Stomach (tissue), 9 donors: Measurements from ENCODE around the gene CAMSAP1. TPM values are rescaled to one million over a fixed set of nuclear protein-coding genes. Genes with fewer than 3 reads are reported as not detected.

Experiments
- DNase-seq, 2 donors: peaks; one replicate each; pipeline versions ENCODE4 v3.0.0 to v3.0.0-alpha.2; 2013 to 2019
- H3K27ac ChIP-seq, 5 donors: fragments of 200-600 bp in 4 of 5; sonication (generic) in 4 of 5; one replicate each; pipeline ENCODE4 v1.5.1; 2013 to 2019; ENCODE audit warnings: mild to moderate bottlenecking in 1 of 5, moderate library complexity in 1 of 5
- H3K27me3 ChIP-seq, 3 donors: fragments of 200-600 bp; sonication (generic); one replicate each; pipeline ENCODE4 v1.5.1; 2017 to 2019; ENCODE audit warnings: mixed run types in 1 of 3
- H3K36me3 ChIP-seq, 4 donors: fragments of 200-600 bp; sonication (generic); 1 replicate in 3 of 4; 2 replicates in 1 of 4; pipeline ENCODE4 v1.5.1; 2016 to 2019
- H3K4me1 ChIP-seq, 4 donors: fragments of 200-600 bp; sonication (generic); one replicate each; pipeline ENCODE4 v1.5.1; 2016 to 2019
- H3K4me3 ChIP-seq, 4 donors: fragments of 200-600 bp; sonication (generic) in 3 of 4; one replicate each; pipeline ENCODE4 v1.5.1; 2016 to 2019; ENCODE audit warnings: mild to moderate bottlenecking in 1 of 4
- H3K9me3 ChIP-seq, 4 donors: fragments of 200-600 bp; sonication (generic); one replicate each; pipeline ENCODE4 v1.5.1; 2016 to 2019
- CTCF ChIP-seq, 7 experiments: fragments of 450-650 bp in 4 of 7; fragments of 200-600 bp in 3 of 7; sonication (generic) in 3 of 7; IDR thresholded peaks; one replicate each; pipeline ENCODE4 v1.5.1; 2016 to 2019; ENCODE audit warnings: antibody characterized with exemption in 7 of 7, control low read depth in 2 of 7, mild to moderate bottlenecking in 1 of 7
- EP300 ChIP-seq: sonication (generic); formaldehyde crosslinking; IDR thresholded peaks from one replicate; pipeline ENCODE4 v1.6.1; 2017; ENCODE audit warnings: antibody characterized with exemption
- POLR2A ChIP-seq, 4 donors: fragments of 450-650 bp; IDR thresholded peaks; one replicate each; pipeline ENCODE4 v1.6.1; 2016; ENCODE audit warnings: antibody characterized with exemption in 4 of 4, control low read depth in 2 of 4, mild to moderate bottlenecking in 1 of 4, moderate library complexity in 1 of 4
- POLR2AphosphoS5 ChIP-seq, 3 donors: sonication (generic); formaldehyde crosslinking; IDR thresholded peaks; one replicate each; pipeline ENCODE4 v1.6.1; 2016; ENCODE audit warnings: antibody characterized with exemption in 3 of 3
- WGBS, 5 donors: extraction: QIAGEN DNeasy Blood & Tissue Kit in 3 of 5; methylation state at CpG; one replicate each; pipeline versions ENCODE4 v1.1.5 to v1.1.7; 2013 to 2018; 5-methylcytosine and 5-hydroxymethylcytosine counted together
- intact Hi-C: fragments of 100-400 bp; cut with DNase I; formaldehyde crosslinking; loops from one replicate; pipeline ENCODE4 v1.15.1; 2023; ENCODE audit warnings: low total_unique reads
- polyA plus RNA-seq, 3 donors: library from polyadenylated mRNA; stranded (reverse); fragments of 200-250 nt; gene quantifications; one replicate each; pipeline ENCODE4 v1.2.3, GENCODE V29; 2013
- total RNA-seq, 5 donors: library from RNA; depleted of rRNA; stranded (reverse); fragments of >200 nt; gene quantifications; one replicate each; pipeline versions ENCODE4 v1.1.0 to v1.2.3, GENCODE V29; 2014 to 2016
- donor health status: healthy with polysubstance abuse.
- donor health status: Bipolar disorder and iron deficiency.
- donor health status: healthy.

Gene CAMSAP1
- total and polyA plus RNA-seq, 8 donors, result 2.4 to 238 (median 12.7) TPM

- H3K4me1 ChIP-seq, result no peaks in the 10 kb centered on the region
- peaks cover 58 to 99% (median 96%) of the 10 kb centered on the region in 4 donors for H3K36me3 ChIP-seq
- H3K4me3 ChIP-seq, result no peak overlapping the region
- no peaks in the 10 kb centered on the region for H3K9me3 ChIP-seq
- 95 to 98% (median 95%) methylated on average over 25 to 27 of the region's 27 CpGs for WGBS, 5 donors
- TF ChIP-seq CTCF (IDR thresholded peaks at IDR 0.05) (no peak), POLR2AphosphoS5 (IDR thresholded peaks at IDR 0.05) (no peak), POLR2A (IDR thresholded peaks at IDR 0.05) (no peak)
- H3K27me3 ChIP-seq, result no peaks in the 10 kb centered on the region
- DNase-seq, result peak in 1 of 2 donors; percentile 15
- H3K27ac ChIP-seq, result no peak overlapping the region
- intact Hi-C loops, result no loop called here
These were observed 85.5 kb downstream of the CAMSAP1 start for GRCh38 chr9:135821733-135822373.

GRCh38 chr9:135821116-135821515 lies 86.2 kb downstream of the CAMSAP1 start:
- H3K27me3 ChIP-seq, result no peaks in the 10 kb centered on the region
- no peak overlapping the region for H3K4me3 ChIP-seq
- intact Hi-C loops, result no loop called here
- H3K9me3 ChIP-seq, result no peaks in the 10 kb centered on the region
- no peak overlapping the region for H3K27ac ChIP-seq
- TF ChIP-seq EP300 (no peak), POLR2AphosphoS5 (IDR thresholded peaks at IDR 0.05) (no peak), CTCF (IDR thresholded peaks at IDR 0.05) (no peak), POLR2A (IDR thresholded peaks at IDR 0.05) (no peak)
- H3K36me3 ChIP-seq, result peaks cover 66 to 99% (median 96%) of the 10 kb centered on the region in 4 donors
- H3K4me1 ChIP-seq, result no peaks in the 10 kb centered on the region
- 95 to 98% (median 98%) methylated on average over 11 to 20 of the region's 20 CpGs for WGBS, 5 donors
- peak in 1 of 2 donors; percentile 20 for DNase-seq

- no peaks in the 10 kb centered on the region for H3K27me3 ChIP-seq
- no peak overlapping the region for H3K4me3 ChIP-seq
- DNase-seq, result peak in 1 of 2 donors; percentile 11
- no peaks in the 10 kb centered on the region for H3K9me3 ChIP-seq
- no peaks in the 10 kb centered on the region for H3K4me1 ChIP-seq
- WGBS, 5 donors, result 95 to 97% (median 97%) methylated on average over 18 of the region's 18 CpGs
- no peak overlapping the region for H3K27ac ChIP-seq
- intact Hi-C loops, result no loop called here
- H3K36me3 ChIP-seq, result peaks cover 70 to 99% (median 96%) of the 10 kb centered on the region in 4 donors
- TF ChIP-seq POLR2AphosphoS5 (IDR thresholded peaks at IDR 0.05) (no peak), CTCF (IDR thresholded peaks at IDR 0.05) (no peak), POLR2A (IDR thresholded peaks at IDR 0.05) (no peak)
These were observed 86.7 kb downstream of the CAMSAP1 start for GRCh38 chr9:135820661-135821060.

- H3K4me3 ChIP-seq, result no peak overlapping the region
- H3K4me1 ChIP-seq, result no peaks in the 10 kb centered on the region
- no peak overlapping the region for H3K27ac ChIP-seq
- no peaks in the 10 kb centered on the region for H3K27me3 ChIP-seq
- 89 to 94% (median 92%) methylated on average over 13 of the region's 13 CpGs for WGBS, 5 donors
- TF ChIP-seq EP300, result no peak
- no peak for TF ChIP-seq POLR2AphosphoS5 (IDR thresholded peaks at IDR 0.05)
- TF ChIP-seq CTCF (IDR thresholded peaks at IDR 0.05), result no peak
- no peak for TF ChIP-seq POLR2A (IDR thresholded peaks at IDR 0.05)
- intact Hi-C loops, result no loop called here
- H3K9me3 ChIP-seq, result no peaks in the 10 kb centered on the region
- no peak for DNase-seq
- H3K36me3 ChIP-seq, result peaks cover 78 to 100% (median 98%) of the 10 kb centered on the region in 4 donors
These were observed 87.4 kb downstream of the CAMSAP1 start for GRCh38 chr9:135819905-135820304.
